ENCODE results near the gene ABCC1.

- TF ChIP-seq CTCF (IDR thresholded peaks at IDR 0.05) = peak; percentile 8 to 43 (median 24)
- TF ChIP-seq POLR2A (IDR thresholded peaks at IDR 0.05) = no peak
These were observed 146.9 kb downstream of the ABCC1 start for GRCh38 chr16:16096121-16096857.
